Ramos (cell line): Measurements from ENCODE around the gene DRG2.

ENCODE experiments used
- in situ Hi-C: fragments of 300-500 bp; cut with MboI; formaldehyde crosslinking; loops from one replicate; pipeline ENCODE4 v1.14.3; 2022; ENCODE audit warnings: low sequenced_read_pairs; ENCODE audit not compliant: unreplicated experiment

The DRG2 gene

DNA sequence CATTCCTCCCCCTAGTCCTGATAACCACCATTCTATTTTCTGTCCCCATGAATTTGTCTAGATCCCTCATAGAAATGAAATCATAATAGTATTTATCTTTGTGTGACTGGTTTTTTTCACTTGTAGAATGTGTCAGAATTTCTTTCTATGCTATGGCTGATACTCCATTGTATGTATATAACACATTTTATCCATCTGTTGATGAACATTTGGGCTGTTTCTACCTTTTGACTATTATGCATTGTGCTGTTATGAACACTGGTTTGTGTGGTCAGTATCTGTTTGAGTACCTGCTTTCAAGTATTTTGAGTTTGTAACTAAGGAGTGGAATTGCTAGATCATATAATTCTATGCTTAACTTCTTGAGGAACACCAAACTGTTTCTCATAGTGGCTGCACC lies 16.0 kb upstream of the DRG2 start:
- in situ Hi-C loops: no loop called here

GRCh38 chr17:18074566-18075272 lies 13.0 kb upstream of the DRG2 start:
- in situ Hi-C loops: no loop called here

DNA sequence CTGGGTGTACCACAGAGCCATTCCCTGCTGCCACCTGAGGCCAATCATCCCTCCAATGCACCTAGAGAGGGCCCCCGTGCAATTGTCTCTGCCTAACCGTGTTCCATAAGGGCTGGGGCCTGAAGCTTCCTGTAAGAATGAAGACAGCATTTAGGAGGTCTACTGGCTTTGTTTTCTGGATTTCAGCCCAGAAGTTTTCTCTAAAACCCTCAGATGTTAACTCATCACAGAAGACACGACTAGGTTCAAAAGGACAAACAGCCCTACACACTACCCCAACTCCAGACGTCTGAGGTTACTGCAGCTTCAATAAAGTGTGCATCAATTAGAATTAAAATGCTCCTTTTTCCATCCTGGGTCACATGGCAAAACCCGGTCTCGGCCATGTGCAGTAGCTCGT lies 10.8 kb upstream of the DRG2 start:
- in situ Hi-C loops: no loop called here

- in situ Hi-C loops: no loop called here
Measured at GRCh38 chr17:18079543-18079942, 8.2 kb upstream of the DRG2 start.

DNA sequence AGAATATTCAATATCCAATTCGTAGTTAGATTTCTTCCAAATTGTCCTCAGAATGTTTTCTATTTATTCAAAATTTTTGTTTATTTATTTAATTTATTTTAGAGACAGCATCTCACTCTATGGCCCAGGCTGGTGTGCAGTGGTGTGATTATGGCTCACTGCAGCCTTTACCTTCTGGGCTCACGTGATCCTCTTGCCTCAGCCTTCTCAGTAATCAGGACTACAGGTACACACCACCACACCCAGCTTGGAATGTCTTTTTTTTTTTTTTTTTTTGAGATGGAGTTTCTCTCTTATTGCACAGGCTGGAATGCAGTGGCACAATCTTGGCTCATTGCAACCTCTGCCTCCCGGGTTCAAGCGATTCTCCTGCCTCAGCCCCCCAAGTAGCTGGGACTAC lies 3.5 kb upstream of the DRG2 start:
- in situ Hi-C loops: no loop called here

- in situ Hi-C loops: no loop called here
Measured at GRCh38 chr17:18089613-18090012, 1.9 kb downstream of the DRG2 start.

DNA sequence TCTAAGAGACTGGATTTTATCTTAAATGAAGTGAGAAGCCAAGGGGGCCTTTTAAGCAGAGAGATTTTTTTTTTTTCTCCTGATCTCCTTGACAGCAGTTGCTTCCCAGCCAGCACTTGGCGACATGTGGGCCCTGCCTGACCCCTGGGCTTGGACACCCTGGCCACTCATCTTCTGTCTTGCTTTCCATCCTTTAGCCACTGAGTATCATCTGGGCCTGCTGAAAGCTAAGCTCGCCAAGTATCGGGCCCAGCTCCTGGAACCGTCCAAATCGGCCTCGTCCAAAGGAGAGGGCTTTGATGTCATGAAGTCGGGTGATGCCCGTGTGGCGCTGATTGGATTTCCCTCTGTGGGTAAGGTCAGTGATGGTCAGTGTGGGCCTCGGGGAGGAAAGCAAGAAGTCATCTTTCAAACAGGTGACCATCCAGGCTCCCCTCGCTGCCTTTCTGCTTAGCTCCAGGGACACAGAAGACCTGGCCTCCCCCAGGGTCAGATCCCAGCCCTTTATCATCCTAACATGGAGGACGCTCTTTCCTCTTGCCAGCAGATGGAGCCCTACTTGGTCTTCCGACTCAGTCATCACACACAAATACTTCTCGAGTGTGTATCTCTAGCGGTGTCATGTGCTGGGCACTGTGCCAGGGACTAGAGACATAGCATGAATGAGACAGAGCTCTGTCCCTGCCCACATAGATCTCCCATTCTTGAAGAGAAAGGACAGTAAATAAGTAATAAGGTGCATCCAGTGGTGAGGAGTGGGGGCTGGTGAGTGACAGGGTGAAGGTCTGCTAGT lies 6.1 kb downstream of the DRG2 start:
- in situ Hi-C loops: no loop called here

- in situ Hi-C loops: no loop called here
Measured at GRCh38 chr17:18094409-18094807, 6.7 kb downstream of the DRG2 start.

DNA sequence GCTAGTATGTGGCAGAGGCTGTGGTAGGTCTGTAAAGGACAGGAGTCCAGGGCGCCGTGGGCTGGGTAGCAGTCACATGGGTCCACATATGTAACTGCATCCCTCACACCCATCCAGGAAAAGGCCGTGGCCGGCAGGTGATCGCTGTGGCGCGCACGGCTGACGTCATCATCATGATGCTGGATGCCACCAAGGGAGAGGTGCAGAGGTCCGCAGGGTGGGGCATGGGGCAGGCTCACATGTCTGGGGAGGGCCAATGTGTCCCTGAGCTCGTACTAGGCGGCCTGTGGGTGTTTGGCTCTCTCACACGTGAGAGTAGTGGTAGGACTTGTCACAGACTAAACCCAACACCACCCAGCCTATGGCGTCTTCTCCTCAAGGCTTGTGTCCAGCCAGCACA lies 11.8 kb downstream of the DRG2 start:
- in situ Hi-C loops: no loop called here

- in situ Hi-C loops: no loop called here
Measured at GRCh38 chr17:18100616-18101015, 12.9 kb downstream of the DRG2 start.

- in situ Hi-C loops: no loop called here
Measured at GRCh38 chr17:18101828-18102227, 14.1 kb downstream of the DRG2 start.

DNA sequence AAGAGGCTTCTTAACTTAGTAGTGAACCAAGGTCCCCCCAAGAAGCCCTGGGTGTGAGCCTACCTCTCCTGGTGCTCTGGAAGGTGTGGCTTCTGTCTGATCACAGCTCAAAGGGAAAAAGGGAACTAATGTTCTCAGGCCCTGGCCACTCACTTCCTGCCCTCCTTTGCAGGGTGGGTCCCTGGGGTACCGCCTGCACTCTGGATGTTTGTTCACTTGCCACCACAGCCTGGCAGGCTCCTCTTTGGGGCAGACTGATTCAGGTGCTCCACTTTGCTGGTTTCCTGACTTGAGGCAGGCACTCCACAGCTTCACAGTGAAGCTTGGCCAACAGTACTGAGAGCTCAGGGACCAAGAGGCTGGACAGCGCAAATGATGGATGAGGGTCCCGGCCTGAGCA lies 14.9 kb downstream of the DRG2 start:
- in situ Hi-C loops: no loop called here

DNA sequence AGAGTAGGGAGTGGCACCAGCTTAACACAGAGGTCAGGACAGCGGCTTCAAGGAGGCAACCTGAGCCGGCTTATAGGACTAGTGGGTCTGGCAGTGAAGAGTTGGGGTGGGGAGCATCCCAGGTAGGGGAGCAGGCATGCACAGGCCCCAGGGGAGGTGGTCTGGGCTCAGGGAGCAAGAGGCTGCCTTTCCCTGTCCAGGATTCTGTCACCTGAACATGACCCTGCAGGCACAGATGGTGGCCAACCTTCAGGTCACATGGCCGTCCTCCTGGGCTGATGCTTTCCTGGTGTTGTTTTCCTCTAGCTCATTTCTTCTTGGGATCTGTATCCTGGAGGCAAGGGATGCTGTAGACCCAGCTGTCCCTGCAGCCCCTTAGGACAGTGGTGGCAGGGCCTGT lies 17.3 kb downstream of the DRG2 start:
- in situ Hi-C loops: no loop called here

GRCh38 chr17:18105595-18105994 lies 17.8 kb downstream of the DRG2 start:
- in situ Hi-C loops: no loop called here

DNA sequence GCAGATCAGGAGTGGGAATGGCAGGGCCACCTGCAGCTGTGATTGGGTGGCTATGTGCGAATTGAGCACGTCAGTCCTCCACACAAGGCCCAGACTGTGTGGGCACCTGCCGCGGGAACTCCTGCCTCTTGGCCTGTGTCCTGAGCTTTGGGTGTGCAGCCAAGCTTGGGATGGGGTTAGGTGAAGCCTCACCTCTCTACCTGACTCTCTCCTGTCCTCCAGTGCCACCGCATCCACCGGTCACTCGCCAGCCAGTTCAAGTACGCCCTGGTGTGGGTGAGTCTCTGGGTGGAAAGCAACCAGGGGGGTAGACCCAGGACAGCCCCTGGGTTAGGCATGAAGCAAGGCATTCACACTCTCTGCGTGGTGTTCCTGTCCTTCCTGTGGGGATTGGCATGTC lies 18.5 kb downstream of the DRG2 start:
- in situ Hi-C loops: no loop called here

- in situ Hi-C loops: no loop called here
Measured at GRCh38 chr17:18107061-18107790, 19.5 kb downstream of the DRG2 start.

GRCh38 chr17:18107971-18108370 lies 20.2 kb downstream of the DRG2 start:
- in situ Hi-C loops: no loop called here

- in situ Hi-C loops: no loop called here
Measured at GRCh38 chr17:18108401-18109312, 20.9 kb downstream of the DRG2 start, which contains the start of gene MYO15A. Gene MYO15A, plus strand, starts transcription at chr17:18108756. Its CDS starts 10,045 bp downstream, at chr17:18118801.

DNA sequence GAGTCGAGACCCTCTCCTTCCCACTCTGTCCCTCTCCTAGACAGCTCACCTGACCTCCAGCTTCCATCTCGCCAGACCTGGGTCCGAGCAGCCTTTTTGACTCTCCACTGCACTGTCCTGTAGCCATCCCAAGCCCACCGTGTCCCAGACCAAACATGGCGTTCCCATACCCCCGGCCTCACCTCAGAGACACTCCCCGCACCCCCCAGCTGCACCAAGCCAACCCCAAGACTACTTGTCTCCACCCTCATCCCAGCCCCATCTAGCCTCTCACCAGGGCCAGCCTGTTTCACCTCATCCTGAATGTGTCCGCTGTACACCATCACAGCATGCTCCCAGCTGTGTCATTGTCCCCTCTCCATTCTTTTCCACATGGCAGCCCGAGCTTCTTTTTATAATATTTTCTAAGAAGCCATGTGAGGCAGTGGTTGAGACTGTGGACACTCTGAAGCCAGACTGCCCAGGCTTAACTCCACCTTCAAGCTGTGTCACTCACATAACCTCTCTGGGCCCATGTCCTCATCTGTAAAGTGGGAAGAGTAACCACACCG lies 22.3 kb downstream of the DRG2 start:
- in situ Hi-C loops: no loop called here

DNA sequence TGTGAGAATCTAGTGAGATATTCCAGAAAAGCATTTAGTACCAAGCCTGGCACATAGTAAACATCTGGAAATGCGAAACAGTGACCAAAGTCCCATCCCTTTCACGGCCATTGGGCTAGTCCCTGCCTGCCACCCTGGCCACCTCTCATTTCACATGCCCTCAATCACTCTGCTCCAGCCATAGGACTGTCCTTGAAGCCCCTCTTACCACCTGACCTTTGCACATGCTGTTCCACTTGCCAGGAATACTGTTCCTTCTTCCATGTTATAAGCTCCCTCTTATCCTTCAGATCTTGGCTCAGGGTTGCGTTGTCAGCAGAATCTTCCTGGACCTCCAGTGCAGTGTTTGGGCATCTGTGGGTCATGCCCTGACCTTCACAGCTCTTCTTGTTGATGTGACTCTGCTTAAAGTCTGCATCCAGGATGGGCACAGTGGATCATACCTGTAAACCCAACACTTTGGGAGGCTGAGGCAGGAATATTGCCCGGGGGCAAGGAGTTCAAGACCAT lies 22.9 kb downstream of the DRG2 start:
- in situ Hi-C loops: no loop called here
